HFF-Myc (cell line): ENCODE data around the gene LSM8.
"Not testable (repeated sequence)": the region's sequence is repeated elsewhere in the genome, so short reads cannot be mapped to it uniquely, and the experiment has no call there.

Experiments used
- DNase-seq: peaks from one replicate; pipeline ENCODE4 v3.0.0-alpha.2; 2011; ENCODE audit warnings: low read depth; ENCODE audit errors: extremely low read depth
- H3K4me3 ChIP-seq: replicated peaks from 2 replicates; pipeline ENCODE4 v1.5.1; 2011; ENCODE audit warnings: low read depth, mild to moderate bottlenecking, control low read depth, low read length
- TF ChIP-seq, protein P1 (sequence below): IDR thresholded peaks from 2 replicates; pipeline ENCODE4 v1.5.1; 2012; ENCODE audit warnings: mild to moderate bottlenecking, low read depth, low read length, control low read depth; ENCODE audit errors: missing control alignments

LSM8 gene

DNA sequence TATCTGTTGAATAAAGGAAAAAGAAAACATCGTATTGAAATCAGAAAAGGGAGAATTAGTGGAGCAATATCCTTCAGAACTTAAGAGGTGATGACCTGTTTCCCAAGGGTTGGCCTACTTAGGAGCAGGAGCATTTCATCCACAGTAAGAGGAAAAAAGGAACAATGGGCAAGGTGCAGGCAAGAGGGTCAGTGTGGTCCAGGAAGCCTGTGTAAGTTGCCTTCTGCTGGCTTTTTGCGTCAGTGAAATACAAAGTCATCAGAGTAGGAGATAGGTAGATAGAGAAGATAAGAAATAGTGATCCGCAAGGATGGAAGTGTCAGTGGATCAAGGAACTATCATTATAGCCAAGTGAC lies 35.2 kb downstream of the LSM8 start:
- no peak for DNase-seq
- TF ChIP-seq, protein P1, sequence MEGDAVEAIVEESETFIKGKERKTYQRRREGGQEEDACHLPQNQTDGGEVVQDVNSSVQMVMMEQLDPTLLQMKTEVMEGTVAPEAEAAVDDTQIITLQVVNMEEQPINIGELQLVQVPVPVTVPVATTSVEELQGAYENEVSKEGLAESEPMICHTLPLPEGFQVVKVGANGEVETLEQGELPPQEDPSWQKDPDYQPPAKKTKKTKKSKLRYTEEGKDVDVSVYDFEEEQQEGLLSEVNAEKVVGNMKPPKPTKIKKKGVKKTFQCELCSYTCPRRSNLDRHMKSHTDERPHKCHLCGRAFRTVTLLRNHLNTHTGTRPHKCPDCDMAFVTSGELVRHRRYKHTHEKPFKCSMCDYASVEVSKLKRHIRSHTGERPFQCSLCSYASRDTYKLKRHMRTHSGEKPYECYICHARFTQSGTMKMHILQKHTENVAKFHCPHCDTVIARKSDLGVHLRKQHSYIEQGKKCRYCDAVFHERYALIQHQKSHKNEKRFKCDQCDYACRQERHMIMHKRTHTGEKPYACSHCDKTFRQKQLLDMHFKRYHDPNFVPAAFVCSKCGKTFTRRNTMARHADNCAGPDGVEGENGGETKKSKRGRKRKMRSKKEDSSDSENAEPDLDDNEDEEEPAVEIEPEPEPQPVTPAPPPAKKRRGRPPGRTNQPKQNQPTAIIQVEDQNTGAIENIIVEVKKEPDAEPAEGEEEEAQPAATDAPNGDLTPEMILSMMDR = no peak
- H3K4me3 ChIP-seq = no peak overlapping the region

DNA sequence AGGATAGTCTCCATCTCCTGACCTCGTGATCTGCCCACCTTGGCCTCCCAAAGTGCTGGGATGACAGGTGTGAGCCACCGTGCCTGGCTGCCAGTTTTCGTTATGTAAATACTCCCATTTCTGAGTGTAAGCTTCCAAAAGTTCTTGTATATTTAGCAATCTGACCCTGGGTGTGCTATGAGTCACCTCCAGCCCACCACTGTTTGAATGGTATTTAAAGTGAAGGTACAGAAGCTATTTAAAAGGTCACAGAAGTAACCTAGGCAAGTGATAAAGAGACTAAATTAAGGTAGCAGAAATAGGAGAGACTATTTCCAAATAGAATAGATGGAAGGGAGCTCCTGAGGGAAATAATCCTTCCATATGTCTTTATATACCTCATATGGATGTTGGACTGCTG lies 36.6 kb downstream of the LSM8 start:
- TF ChIP-seq, protein P1 = no peak
- DNase-seq = no peak
- no peak overlapping the region for H3K4me3 ChIP-seq

DNA sequence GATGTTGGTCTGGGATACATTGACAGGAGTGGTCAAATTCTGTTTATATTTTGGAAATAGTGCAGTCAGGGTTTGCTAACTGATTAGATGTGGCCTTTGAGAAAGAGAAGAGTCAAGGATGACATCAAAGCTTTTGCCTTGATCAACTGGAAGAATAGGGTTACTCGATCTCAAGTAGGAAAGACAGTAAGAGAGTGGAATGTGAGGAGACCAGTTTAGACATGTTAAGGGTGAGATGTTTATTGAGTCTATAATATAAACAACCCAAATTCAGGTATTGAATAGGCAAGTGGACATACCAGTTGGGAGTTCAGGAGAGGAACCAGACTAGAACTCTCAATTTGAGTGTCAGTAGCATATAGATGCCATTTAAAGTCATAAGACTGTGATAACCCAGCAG lies 38.6 kb downstream of the LSM8 start:
- TF ChIP-seq, protein P1 = no peak
- H3K4me3 ChIP-seq = no peak overlapping the region
- DNase-seq = no peak

DNA sequence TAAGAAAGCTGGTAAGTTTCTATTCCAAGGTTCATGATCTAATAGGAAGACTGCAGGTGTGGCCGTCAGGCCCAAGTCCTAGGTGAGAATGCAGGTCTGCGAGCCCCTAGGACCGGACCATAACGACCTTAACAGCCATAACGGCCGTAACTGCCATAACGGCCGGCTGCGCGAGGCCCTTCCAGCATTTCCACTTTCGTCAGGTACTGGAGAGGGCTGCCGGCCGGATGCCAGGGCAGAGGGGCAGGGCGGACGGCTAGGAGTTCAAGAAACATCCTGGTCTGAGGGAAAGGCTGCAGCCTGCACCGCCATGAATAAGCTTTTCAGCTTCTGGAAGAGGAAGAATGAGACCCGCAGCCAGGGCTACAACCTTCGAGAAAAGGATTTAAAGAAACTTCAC lies 40.6 kb downstream of the LSM8 start, which contains the start of gene ANKRD7:
ANKRD7 (plus strand) TSS at position 184 of the 400 bp plus-strand sequence; CDS start at position 311, 127 bp downstream.
- no peak for DNase-seq
- TF ChIP-seq, protein P1 = no peak
- no peak within 1 kb of the TSS for H3K4me3 ChIP-seq

DNA sequence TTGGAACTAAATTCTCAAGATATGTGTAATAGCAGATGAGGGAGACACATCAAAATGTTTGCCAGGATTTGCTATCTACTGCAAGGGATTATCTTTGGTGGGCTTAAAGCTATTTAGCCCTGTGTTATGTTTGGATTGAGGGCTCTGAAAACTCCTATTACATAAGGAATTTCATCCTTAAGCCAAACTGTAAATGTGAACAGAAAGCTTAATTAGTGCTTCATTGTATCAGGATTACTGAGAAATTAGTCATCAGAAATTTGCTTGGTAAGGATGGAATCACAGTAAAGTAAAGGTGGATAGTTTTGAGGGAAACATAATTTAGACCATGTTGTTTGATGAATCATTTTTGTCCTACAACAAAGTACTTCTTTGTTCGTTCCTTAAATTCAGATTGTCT lies 48.9 kb downstream of the LSM8 start:
- H3K4me3 ChIP-seq = no peak overlapping the region
- DNase-seq = no peak
- TF ChIP-seq, protein P1 = no peak

DNA sequence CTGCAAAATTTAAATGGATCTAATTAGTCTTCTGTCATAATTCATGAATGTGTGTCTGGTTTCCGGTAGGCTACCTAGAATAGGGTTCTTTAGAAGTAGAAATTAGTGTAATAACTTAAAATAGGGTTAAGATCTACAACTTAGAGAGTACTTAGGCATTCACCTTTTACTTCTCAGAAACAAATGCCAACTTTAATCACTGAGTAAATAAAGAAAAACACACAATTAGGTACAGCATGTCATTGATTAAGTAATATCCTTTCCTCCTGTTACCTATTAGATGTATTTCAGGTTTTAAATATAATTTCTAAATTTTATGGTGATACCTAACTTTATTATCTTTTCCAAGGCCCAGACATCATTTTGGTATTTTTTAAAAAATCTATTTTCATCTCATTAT lies 49.8 kb downstream of the LSM8 start:
- DNase-seq = no peak
- no peak overlapping the region for H3K4me3 ChIP-seq

DNA sequence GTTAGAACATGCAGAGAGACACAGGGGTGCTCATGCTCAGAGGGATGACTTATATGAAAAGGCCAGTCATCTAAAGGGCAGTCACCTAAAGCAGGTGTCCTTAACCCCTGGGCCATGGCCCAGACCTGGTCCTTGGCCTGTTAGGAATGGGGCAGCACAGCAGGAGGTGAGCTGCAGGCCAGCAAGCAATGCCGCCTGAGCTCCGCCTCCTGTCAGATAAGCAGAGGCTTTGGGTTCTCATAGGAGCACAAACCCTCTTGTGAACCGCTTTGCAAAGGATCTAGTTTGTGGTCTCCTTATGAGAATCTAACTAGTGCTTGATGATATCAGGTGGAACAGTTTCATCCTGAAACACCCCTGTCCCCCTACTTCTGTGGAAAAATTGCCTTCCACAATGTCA lies 55.0 kb downstream of the LSM8 start:
- TF ChIP-seq, protein P1 = no peak

More for the DNA sequence above, 49.8 kb downstream of the LSM8 start:
- TF ChIP-seq, protein P1 = no peak

DNA sequence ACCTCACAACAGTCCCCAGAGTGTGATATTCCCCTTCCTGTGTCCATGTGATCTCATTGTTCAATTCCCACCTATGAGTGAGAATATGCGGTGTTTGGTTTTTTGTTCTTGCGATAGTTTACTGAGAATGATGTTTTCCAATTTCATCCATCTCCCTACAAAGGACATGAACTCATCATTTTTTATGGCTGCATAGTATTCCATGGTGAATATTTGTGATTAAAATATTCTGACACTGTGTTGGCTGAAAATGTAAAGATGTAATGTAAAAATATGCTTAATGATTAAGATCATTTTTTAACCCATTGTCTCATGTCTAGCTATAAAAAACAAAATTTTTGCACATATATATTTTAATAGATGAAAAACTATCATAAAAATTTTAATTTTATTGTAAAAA lies 56.4 kb downstream of the LSM8 start:
- H3K4me3 ChIP-seq, DNase-seq: not testable (repeated sequence)

More for the DNA sequence above, 55.0 kb downstream of the LSM8 start:
- no peak for DNase-seq
- H3K4me3 ChIP-seq = no peak overlapping the region
